PC-9 (cell line): ENCODE data around the gene PHF3. TPM values are rescaled to one million over a fixed set of nuclear protein-coding genes. Genes with fewer than 3 reads are reported as not detected.

Experiments used
- BruUV-seq: library from RNA; stranded (reverse); fragments of 400-500 nt; replicated peaks from 2 replicates; lab custom pipeline; 2021; lab: Mats Ljungman, UMichigan
- CTCF ChIA-PET: fragments of 300-600 bp; sonication (Branson Sonifier 250); formaldehyde crosslinking; loops from one replicate; lab custom pipeline; 2022; ENCODE audit warnings: antibody characterized with exemption; lab: Charles Lee
- POLR2A ChIA-PET: fragments of 300-600 bp; sonication (Branson Sonifier 250); formaldehyde crosslinking; loops from one replicate; lab custom pipeline; 2022; ENCODE audit warnings: antibody characterized with exemption; ENCODE audit not compliant: unreplicated experiment; lab: Charles Lee
- DNase-seq, 2 experiments: peaks; one replicate each; pipeline versions ENCODE4 v3.0.0 to v3.0.0-alpha.2; 2015 to 2022; ENCODE audit warnings: mixed read lengths in 1 of 2
- H2AFZ ChIP-seq: fragments of 200-600 bp; sonication (generic); 2 replicates; pipeline ENCODE4 v1.8.1; 2017; ENCODE audit warnings: antibody characterized with exemption
- H3F3A ChIP-seq: fragments of 200-600 bp; sonication (generic); 2 replicates; pipeline ENCODE4 v1.8.1; 2017; ENCODE audit warnings: antibody characterized with exemption, mild to moderate bottlenecking, low read depth; ENCODE audit not compliant: insufficient read depth
- H3K27ac ChIP-seq: fragments of 200-600 bp; sonication (generic); 2 replicates; pipeline ENCODE4 v1.6.1; 2016; ENCODE audit warnings: mixed run types
- H3K27me3 ChIP-seq: fragments of 200-600 bp; sonication (generic); 2 replicates; pipeline ENCODE4 v1.6.1; 2016; ENCODE audit warnings: low read depth, mixed run types; ENCODE audit not compliant: insufficient read depth
- H3K36me3 ChIP-seq: fragments of 200-600 bp; sonication (generic); 2 replicates; pipeline ENCODE4 v1.6.1; 2016; ENCODE audit warnings: low read depth, mixed run types
- H3K4me1 ChIP-seq: fragments of 200-600 bp; sonication (generic); replicated peaks from 2 replicates; pipeline ENCODE4 v1.6.1; 2016; ENCODE audit warnings: mixed run types; ENCODE audit not compliant: insufficient read depth
- H3K4me2 ChIP-seq: fragments of 200-600 bp; sonication (generic); 2 replicates; pipeline ENCODE4 v1.6.1; 2017; ENCODE audit warnings: mixed run types
- H3K4me3 ChIP-seq: fragments of 200-600 bp; sonication (generic); 2 replicates; pipeline ENCODE4 v1.6.1; 2016; ENCODE audit warnings: mixed run types
- H3K79me2 ChIP-seq: fragments of 200-600 bp; sonication (generic); 2 replicates; pipeline ENCODE4 v1.6.1; 2017; ENCODE audit warnings: low read depth, mixed run types
- H3K9me2 ChIP-seq: fragments of 200-600 bp; sonication (generic); 2 replicates; pipeline ENCODE4 v1.8.1; 2017; ENCODE audit warnings: mild to moderate bottlenecking; ENCODE audit not compliant: insufficient read depth
- H3K9me3 ChIP-seq: fragments of 200-600 bp; sonication (generic); 2 replicates; pipeline ENCODE4 v1.8.1; 2016; ENCODE audit warnings: low read depth; ENCODE audit not compliant: insufficient read depth
- H4K20me1 ChIP-seq: fragments of 200-600 bp; sonication (generic); 2 replicates; pipeline ENCODE4 v1.8.1; 2017; ENCODE audit not compliant: insufficient read depth
- EZH2 ChIP-seq: fragments of 200-600 bp; sonication (generic); IDR thresholded peaks from 2 replicates; pipeline ENCODE4 v1.8.0; 2017; ENCODE audit warnings: antibody characterized with exemption, low read depth
- intact Hi-C: fragments of 100-400 bp; cut with micrococcal nuclease; formaldehyde crosslinking; loops from one replicate; pipeline ENCODE4 v1.10.0; 2022; ENCODE audit not compliant: unreplicated experiment
- total RNA-seq: library from RNA; stranded (reverse); gene quantifications from 2 replicates; pipeline ENCODE4 v1.2.3, GENCODE V29; 2021
- TF ChIP-seq, protein P1 (sequence below): fragments of 200-600 bp; sonication (generic); conservative IDR thresholded peaks from 2 replicates; pipeline ENCODE4 v1.6.1; 2017; ENCODE audit warnings: mixed run types, antibody characterized with exemption, mild to moderate bottlenecking, moderate library complexity

Gene PHF3
- total RNA-seq, 1 experiment from 2014 or later = 67.1 TPM

DNA sequence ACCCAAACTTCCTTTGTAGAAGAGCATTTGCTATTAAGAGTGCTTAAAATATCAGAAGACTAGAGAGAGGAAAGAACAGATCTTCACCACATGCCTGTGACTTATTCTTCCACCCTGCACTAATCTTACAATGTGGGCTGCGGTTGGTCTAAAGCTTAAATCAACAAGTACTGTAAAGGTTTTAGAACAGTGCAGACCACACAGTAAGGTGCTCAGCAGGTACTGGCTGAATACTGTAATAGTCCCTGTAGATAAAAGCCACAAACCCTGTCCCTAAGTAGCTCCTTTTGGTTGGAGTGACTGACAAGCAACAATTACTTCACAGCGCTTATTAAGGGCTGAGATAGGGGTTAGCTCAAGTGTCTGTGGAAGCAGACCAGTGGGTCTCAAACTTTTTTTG is 972 bp upstream of the PHF3 start:
- Histone ChIP-seq H3K27me3 (no peaks in the 10 kb centered on the region), H3K9me3 (no peaks in the 10 kb centered on the region), H4K20me1 (peaks cover 29% of the 10 kb centered on the region), H3K4me1 (peaks cover 28% of the 10 kb centered on the region), H3K27ac (no peak overlapping the region), H3K36me3 (no peaks in the 10 kb centered on the region), H2AFZ (no peak overlapping the region), H3K79me2 (peaks cover 37% of the 10 kb centered on the region), H3K4me2 (no peak overlapping the region; the same call in 1 of the 2 replicates), H3F3A (peaks cover 9% of the 10 kb centered on the region; the same call in 1 of the 2 replicates), H3K9me2 (no peaks in the 10 kb centered on the region), H3K4me3 (no peak overlapping the region)
- TF ChIP-seq, protein P1, sequence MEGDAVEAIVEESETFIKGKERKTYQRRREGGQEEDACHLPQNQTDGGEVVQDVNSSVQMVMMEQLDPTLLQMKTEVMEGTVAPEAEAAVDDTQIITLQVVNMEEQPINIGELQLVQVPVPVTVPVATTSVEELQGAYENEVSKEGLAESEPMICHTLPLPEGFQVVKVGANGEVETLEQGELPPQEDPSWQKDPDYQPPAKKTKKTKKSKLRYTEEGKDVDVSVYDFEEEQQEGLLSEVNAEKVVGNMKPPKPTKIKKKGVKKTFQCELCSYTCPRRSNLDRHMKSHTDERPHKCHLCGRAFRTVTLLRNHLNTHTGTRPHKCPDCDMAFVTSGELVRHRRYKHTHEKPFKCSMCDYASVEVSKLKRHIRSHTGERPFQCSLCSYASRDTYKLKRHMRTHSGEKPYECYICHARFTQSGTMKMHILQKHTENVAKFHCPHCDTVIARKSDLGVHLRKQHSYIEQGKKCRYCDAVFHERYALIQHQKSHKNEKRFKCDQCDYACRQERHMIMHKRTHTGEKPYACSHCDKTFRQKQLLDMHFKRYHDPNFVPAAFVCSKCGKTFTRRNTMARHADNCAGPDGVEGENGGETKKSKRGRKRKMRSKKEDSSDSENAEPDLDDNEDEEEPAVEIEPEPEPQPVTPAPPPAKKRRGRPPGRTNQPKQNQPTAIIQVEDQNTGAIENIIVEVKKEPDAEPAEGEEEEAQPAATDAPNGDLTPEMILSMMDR = no peak
- TF ChIP-seq EZH2 = no peak
- BruUV-seq = no TSS peak
- no peak for DNase-seq
- intact Hi-C loops = loop anchor here (5.0 kb wide), 2 partner anchors 43 to 62 kb away; partner anchors contain the start of genes LOC128125822 and PTP4A1
- CTCF ChIA-PET = no interaction called here
- POLR2A ChIA-PET = interaction anchor here (0.5 kb wide), 1 partner anchor 41 kb away, joined by 9 read pairs; no protein-coding TSS in a partner anchor

DNA sequence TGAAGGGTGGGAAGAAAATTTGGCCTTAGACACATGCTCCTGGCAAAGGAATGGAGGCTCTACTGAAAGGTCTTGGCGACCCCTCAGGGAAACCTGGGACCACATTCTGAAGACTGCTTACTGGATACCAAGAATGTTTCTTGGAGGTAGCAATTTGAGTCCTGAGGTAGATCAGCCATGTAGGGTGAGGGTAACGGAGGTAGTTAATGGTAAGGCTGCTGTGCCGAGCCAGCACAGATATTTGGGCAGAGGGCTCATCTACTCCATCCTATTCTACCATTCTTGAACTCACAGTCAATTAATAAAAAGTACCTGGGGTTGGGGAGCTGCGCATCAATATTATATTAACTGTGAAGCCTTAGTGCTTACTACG is 401 bp upstream of the PHF3 start:
- peaks cover 43% of the 10 kb centered on the region for H3K79me2 ChIP-seq
- H4K20me1 ChIP-seq = peaks cover 34% of the 10 kb centered on the region
- H2AFZ ChIP-seq = peak overlapping the region; percentile 89
- DNase-seq = no peak
- no peaks in the 10 kb centered on the region for H3K27me3 ChIP-seq
- ChIA-PET CTCF (interaction anchor here (0.6 to 1.4 kb wide), 3 partner anchors 37 to 168 kb away, joined by 3 to 5 read pairs (median 3); no protein-coding TSS in a partner anchor), POLR2A (interaction anchor here (0.5 to 0.6 kb wide), 3 partner anchors 13 to 131 kb away, joined by 3 to 14 read pairs (median 3); no protein-coding TSS in a partner anchor)
- no peak for TF ChIP-seq EZH2
- TF ChIP-seq, protein P1 = no peak
- peak overlapping the region; percentile 92 for H3K4me2 ChIP-seq
- peaks cover 9% of the 10 kb centered on the region; the same call in 1 of the 2 replicates for H3F3A ChIP-seq
- H3K4me3 ChIP-seq = peak overlapping the region; percentile 68
- H3K9me2 ChIP-seq = no peaks in the 10 kb centered on the region
- intact Hi-C loops = loop anchor here (5.0 kb wide), 2 partner anchors 42 to 63 kb away; partner anchors contain the start of genes LOC128125822 and PTP4A1
- BruUV-seq = TSS peak; percentile 54
- H3K9me3 ChIP-seq = no peaks in the 10 kb centered on the region
- no peak overlapping the region for H3K27ac ChIP-seq
- no peaks in the 10 kb centered on the region for H3K36me3 ChIP-seq
- H3K4me1 ChIP-seq = peaks cover 34% of the 10 kb centered on the region

DNA sequence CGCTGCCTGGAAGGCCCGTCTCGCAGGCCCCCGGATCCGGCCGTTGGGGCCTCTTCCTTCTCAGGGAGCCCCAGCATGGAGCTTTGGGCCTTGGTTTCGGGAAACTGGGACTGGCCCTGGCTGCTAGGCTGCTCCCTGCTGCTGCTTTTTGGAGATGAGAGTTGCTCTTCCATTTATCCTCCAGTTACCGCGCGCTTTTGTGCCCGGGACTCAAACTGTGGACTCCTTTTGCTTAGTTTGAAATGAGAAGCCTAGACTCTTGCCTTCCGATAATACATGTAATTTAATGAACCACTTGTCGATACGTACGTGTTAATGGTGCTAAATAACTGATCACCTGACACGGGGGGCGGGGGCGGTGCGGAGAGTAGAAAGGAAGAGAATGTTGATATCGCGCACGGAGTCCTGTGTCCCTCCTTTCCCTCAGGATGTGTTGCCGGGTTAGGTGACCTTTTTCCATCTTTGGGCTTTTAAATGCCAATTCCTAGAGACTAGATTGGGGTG is 968 bp downstream of the PHF3 start:
- Histone ChIP-seq H3K27me3 (no peaks in the 10 kb centered on the region), H3K27ac (peak overlapping the region; percentile 73), H4K20me1 (peaks cover 46% of the 10 kb centered on the region), H3F3A (peaks cover 9% of the 10 kb centered on the region; the same call in 1 of the 2 replicates), H3K4me1 (peaks cover 37% of the 10 kb centered on the region), H3K9me2 (no peaks in the 10 kb centered on the region), H3K4me2 (peak overlapping the region; percentile 92), H3K9me3 (no peaks in the 10 kb centered on the region), H3K4me3 (peak overlapping the region; percentile 68), H3K36me3 (no peaks in the 10 kb centered on the region), H3K79me2 (peaks cover 57% of the 10 kb centered on the region), H2AFZ (peak overlapping the region; percentile 89)
- BruUV-seq = no TSS peak
- intact Hi-C loops = loop anchor here (2.0 to 5.0 kb wide), 3 partner anchors 38 to 64 kb away; partner anchors contain the start of genes LOC128125822 and PTP4A1
- ChIA-PET POLR2A (no interaction called here), CTCF (interaction anchor here (1.4 kb wide), 1 partner anchor 38 kb away, joined by 5 read pairs; no protein-coding TSS in a partner anchor)
- TF ChIP-seq, protein P1 = no peak; the same call in 1 of the 2 replicates
- TF ChIP-seq EZH2 = no peak
- peak in 1 of 2 experiments; percentile 36 for DNase-seq
